HT1080 (cell line): ENCODE data around the gene LRP1B. TPM values are rescaled to one million over a fixed set of nuclear protein-coding genes. Genes with fewer than 3 reads are reported as not detected.
"Not testable (repeated sequence)": the region's sequence is repeated elsewhere in the genome, so short reads cannot be mapped to it uniquely, and the experiment has no call there.

ENCODE experiments used
- DNase-seq: peaks from one replicate; pipeline ENCODE4 v3.0.0-alpha.2; 2015; ENCODE audit warnings: low read depth
- total RNA-seq: library from RNA; depleted of rRNA; stranded (reverse); fragments of >200 nt; shearing (Covaris generic); gene quantifications from 2 replicates; pipeline ENCODE4 v1.2.3, GENCODE V29; 2014

LRP1B gene
- total RNA-seq, 1 experiment from 2014 or later: 0.05 TPM

DNA sequence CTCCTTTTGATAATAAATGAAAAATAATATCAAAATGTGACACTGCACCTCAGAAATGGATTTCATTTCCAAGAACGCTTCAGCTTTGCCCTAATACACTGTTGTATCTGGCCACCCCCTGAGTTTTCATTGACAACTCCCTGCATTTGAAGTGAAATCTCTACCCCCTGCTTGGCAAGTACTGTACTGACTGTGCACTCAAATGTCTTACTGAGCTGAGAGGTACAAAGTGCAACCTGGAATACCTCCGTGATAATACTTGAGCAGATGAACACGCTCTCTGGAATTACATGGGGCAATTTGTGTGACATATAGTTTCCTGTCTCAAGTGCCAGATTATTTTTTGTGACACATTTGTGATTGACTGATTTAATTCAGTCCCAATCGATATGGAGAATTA lies 231.1 kb downstream of the LRP1B start:
- no peak for DNase-seq

- DNase-seq: no peak
Measured at GRCh38 chr2:141889788-141890187, 241.0 kb downstream of the LRP1B start.

GRCh38 chr2:141888987-141889555 lies 241.7 kb downstream of the LRP1B start:
- DNase-seq: no peak

GRCh38 chr2:141887363-141887762 lies 243.5 kb downstream of the LRP1B start:
- no peak for DNase-seq

- no peak for DNase-seq
Measured at GRCh38 chr2:141878016-141878415, 252.8 kb downstream of the LRP1B start.

- DNase-seq: no peak
Measured at GRCh38 chr2:141871913-141872634, 258.7 kb downstream of the LRP1B start.

GRCh38 chr2:141869572-141869971 lies 261.2 kb downstream of the LRP1B start:
- no peak for DNase-seq

GRCh38 chr2:141863964-141864363 lies 266.9 kb downstream of the LRP1B start:
- DNase-seq: no peak

GRCh38 chr2:141856215-141856919 lies 274.4 kb downstream of the LRP1B start:
- no peak for DNase-seq

GRCh38 chr2:141848191-141848590 lies 282.6 kb downstream of the LRP1B start:
- no peak for DNase-seq

DNA sequence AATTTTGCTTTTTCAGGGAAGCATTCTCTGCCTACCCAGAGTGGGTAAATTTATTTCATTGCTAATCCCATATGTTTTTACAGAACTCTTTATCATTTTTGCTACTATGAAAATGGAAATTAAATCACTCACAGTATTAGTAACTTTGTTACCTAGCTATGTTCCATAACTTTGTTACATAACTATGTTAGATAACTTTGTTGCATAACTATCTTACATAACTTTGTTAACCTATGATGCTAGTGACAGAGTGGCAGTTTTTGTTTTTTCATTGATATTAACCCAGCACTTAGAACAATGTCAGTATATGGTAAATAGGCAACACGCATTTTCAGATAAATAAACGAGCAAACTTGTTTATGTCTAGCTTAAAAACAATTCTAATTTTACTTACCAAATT lies 286.6 kb downstream of the LRP1B start:
- DNase-seq: no peak

- no peak for DNase-seq
Measured at GRCh38 chr2:141835103-141835502, 295.7 kb downstream of the LRP1B start.

- DNase-seq: no peak
Measured at GRCh38 chr2:141828761-141829160, 302.1 kb downstream of the LRP1B start.

DNA sequence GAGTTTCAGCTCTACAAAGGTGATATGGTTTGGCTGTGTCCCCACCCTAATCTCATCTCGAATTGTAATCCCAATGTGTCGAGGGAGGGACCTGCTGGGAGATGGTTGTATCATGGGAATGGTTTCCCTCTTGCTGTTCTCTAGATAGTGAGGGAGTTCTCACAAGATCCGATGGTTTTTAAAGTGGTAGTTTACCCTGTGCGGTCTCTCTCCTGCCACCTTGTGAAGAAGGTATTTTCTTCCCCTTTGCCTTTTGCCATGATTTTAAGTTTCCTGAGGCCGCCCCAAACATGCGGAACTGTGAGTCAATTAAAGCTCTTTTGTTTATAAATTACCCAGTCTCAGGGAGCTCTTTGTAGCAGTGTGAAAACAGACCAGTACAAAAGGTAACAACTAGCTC lies 306.0 kb downstream of the LRP1B start:
- no peak for DNase-seq

- no peak for DNase-seq
Measured at GRCh38 chr2:141820893-141821292, 309.9 kb downstream of the LRP1B start.

DNA sequence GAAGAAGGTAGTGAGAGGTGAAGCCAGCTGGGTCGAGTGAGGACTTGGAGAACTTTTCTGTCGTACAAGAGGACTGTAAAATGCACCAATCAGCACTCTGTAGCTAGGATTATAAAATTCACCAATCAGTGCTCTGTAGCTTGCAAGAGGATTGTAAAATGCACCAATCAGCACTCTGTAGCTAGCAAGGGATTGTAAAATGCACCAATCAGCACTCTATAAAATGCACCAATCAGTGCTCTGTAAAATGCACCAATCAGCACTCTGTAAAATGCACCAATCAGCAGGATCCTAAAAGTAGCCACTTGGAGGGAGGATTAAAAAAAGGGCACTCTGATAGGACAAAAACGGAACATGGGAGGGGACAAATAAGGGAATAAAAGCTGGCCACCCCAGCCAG lies 315.5 kb downstream of the LRP1B start:
- DNase-seq: not testable (repeated sequence)

- DNase-seq: no peak
Measured at GRCh38 chr2:141814150-141814549, 316.7 kb downstream of the LRP1B start.

GRCh38 chr2:141810148-141810547 lies 320.7 kb downstream of the LRP1B start:
- no peak for DNase-seq

GRCh38 chr2:141806090-141806489 lies 324.7 kb downstream of the LRP1B start:
- no peak for DNase-seq

DNA sequence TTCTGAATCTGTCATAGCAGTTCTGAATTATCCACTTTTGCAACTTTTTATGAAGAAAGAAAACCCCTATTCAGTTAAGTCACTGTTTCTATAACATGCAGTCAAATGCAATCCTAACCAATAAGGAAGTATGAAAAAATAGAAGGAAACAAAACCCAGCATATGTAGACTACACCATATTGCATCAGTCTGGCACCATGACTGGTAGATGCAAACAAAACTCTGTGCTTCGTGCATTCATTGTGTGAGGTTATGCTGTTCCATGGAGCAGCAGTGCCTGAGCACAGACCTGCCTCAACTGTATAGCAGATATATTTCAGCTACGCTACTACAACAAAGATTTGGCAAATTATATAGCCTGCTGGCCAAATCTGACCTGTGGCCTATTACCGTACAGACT lies 325.5 kb downstream of the LRP1B start:
- no peak for DNase-seq

- no peak for DNase-seq
Measured at GRCh38 chr2:141796449-141796848, 334.4 kb downstream of the LRP1B start.

DNA sequence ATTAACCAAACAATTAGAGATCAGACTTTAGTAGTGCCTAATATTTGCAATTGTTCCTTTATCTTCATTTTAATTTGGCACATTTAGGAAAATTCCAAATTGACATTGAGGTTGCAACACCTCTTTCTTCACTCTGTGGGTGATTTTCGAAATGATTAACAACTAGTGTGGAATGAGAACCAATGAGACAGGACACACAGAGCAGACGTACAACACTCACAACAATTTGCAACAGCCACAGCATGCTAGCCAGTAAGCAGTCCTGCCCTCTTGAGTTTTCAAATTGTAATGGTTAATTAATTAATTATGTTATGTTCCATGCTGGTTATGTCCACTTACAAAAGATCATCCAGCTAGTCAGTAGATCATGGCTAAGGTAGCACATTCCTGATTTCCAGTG lies 339.3 kb downstream of the LRP1B start:
- DNase-seq: no peak

DNA sequence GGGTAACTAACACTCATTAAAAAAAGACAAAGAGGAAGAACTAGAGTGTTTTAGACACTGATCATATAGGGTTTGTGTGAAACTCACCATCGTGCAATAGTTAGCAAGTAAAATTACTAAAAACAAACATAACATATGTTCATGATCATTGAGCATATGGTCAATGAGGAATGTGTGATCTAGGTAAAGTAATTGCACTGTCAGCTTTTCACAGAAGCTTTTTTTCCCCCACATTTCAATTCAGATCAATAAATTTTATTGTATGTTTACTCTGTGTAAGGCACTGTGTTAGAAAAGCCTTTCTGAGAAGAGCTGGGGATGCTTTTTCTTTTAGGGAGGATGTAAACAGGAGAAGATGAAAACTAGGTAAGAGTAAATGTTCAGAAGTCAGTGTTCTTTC lies 348.2 kb downstream of the LRP1B start:
- no peak for DNase-seq
